HL-60 (cell line): ENCODE data around the gene SMC3.

Experiments
- DNase-seq, 2 experiments: peaks; one replicate each; pipeline ENCODE4 v3.0.0-alpha.2; 2010 to 2020; ENCODE audit warnings: low read depth in 1 of 2, low spot score in 1 of 2
- H3K27ac ChIP-seq: fragments of 250-450 bp; sonication (Bioruptor Pico); replicated peaks from 2 replicates; pipeline ENCODE4 v1.5.1; 2020; ENCODE audit warnings: mild to moderate bottlenecking, moderate library complexity
- H3K27me3 ChIP-seq: fragments of 250-450 bp; sonication (Bioruptor Pico); 2 replicates; pipeline ENCODE4 v1.5.1; 2021; ENCODE audit warnings: mild to moderate bottlenecking, moderate library complexity; ENCODE audit not compliant: insufficient read depth, poor library complexity, severe bottlenecking
- H3K4me3 ChIP-seq: replicated peaks from 2 replicates; pipeline ENCODE4 v1.5.1; 2011; ENCODE audit warnings: mild to moderate bottlenecking, control low read depth, low read length; ENCODE audit not compliant: insufficient read depth
- GABPA ChIP-seq: IDR thresholded peaks from 2 replicates; pipeline ENCODE4 v1.6.1; 2012; ENCODE audit warnings: low read depth
- POLR2AphosphoS5 ChIP-seq: IDR thresholded peaks from 2 replicates; pipeline ENCODE4 v1.6.1; 2012; ENCODE audit warnings: low read depth
- REST ChIP-seq: IDR thresholded peaks from 2 replicates; pipeline ENCODE4 v1.6.1; 2012; ENCODE audit warnings: low read depth; ENCODE audit not compliant: insufficient replicate concordance
- SPI1 ChIP-seq: IDR thresholded peaks from 2 replicates; pipeline ENCODE4 v1.6.1; 2012; ENCODE audit warnings: low read depth, mild to moderate bottlenecking, borderline replicate concordance
- TF ChIP-seq, protein P1 (sequence below): IDR thresholded peaks from one replicate; pipeline ENCODE4 v1.5.1; 2011; ENCODE audit warnings: low read length, control low read depth, inconsistent platforms; ENCODE audit not compliant: insufficient read depth

Gene SMC3

DNA sequence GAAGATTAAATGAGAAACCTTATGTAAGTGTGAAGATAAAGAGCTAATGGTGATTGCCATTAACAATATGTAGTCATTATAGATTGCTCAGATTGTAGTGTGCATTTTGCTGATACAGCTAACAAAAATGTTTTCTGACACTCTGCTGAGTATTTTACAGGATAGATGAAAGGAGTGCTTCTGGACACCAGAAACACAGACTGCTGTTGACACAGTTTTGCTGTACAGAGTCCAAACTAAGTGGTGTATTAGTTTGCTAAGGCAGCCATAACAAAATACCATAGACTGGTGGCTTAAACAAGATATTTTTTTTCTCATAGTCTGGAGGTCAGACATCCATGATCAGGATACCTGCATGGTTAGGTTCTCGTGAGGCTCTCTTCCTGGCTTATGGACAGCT, 2.2 kb downstream of the SMC3 start:
- no peak overlapping the region for H3K27ac ChIP-seq
- no peak overlapping the region for H3K4me3 ChIP-seq
- H3K27me3 ChIP-seq: no peaks in the 10 kb centered on the region
- TF ChIP-seq, protein P1, sequence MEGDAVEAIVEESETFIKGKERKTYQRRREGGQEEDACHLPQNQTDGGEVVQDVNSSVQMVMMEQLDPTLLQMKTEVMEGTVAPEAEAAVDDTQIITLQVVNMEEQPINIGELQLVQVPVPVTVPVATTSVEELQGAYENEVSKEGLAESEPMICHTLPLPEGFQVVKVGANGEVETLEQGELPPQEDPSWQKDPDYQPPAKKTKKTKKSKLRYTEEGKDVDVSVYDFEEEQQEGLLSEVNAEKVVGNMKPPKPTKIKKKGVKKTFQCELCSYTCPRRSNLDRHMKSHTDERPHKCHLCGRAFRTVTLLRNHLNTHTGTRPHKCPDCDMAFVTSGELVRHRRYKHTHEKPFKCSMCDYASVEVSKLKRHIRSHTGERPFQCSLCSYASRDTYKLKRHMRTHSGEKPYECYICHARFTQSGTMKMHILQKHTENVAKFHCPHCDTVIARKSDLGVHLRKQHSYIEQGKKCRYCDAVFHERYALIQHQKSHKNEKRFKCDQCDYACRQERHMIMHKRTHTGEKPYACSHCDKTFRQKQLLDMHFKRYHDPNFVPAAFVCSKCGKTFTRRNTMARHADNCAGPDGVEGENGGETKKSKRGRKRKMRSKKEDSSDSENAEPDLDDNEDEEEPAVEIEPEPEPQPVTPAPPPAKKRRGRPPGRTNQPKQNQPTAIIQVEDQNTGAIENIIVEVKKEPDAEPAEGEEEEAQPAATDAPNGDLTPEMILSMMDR: no peak
- no peak for TF ChIP-seq GABPA
- no peak for TF ChIP-seq SPI1
- no peak for TF ChIP-seq REST
- no peak for TF ChIP-seq POLR2AphosphoS5
- no peak for DNase-seq

GRCh38 chr10:110571093-110571743, 3.7 kb downstream of the SMC3 start:
- DNase-seq: no peak
- TF ChIP-seq GABPA: no peak
- no peak for TF ChIP-seq REST
- TF ChIP-seq, protein P1: no peak
- no peak for TF ChIP-seq SPI1
- TF ChIP-seq POLR2AphosphoS5: no peak
- no peak overlapping the region for H3K4me3 ChIP-seq
- no peaks in the 10 kb centered on the region for H3K27me3 ChIP-seq
- H3K27ac ChIP-seq: no peak overlapping the region

- no peak overlapping the region for H3K4me3 ChIP-seq
- no peak for DNase-seq
- no peak overlapping the region for H3K27ac ChIP-seq
- no peaks in the 10 kb centered on the region for H3K27me3 ChIP-seq
- TF ChIP-seq GABPA: no peak
- TF ChIP-seq REST: no peak
Measured at GRCh38 chr10:110572862-110573261, 5.4 kb downstream of the SMC3 start.
